Keratinocyte (primary cell): ENCODE results near the gene LYPD5. TPM values are rescaled to one million over a fixed set of nuclear protein-coding genes. Genes with fewer than 3 reads are reported as not detected.

ENCODE experiments used
- DNase-seq: peaks from one replicate; pipeline ENCODE4 v3.0.0-alpha.2; 2011; ENCODE audit warnings: low read depth, missing footprints, low spot score
- FAIRE-seq: peaks from 2 replicates; lab custom pipeline; 2011; peaks lifted over from hg19 to GRCh38; lab: Jason Lieb, UNC
- H2AFZ ChIP-seq: 2 replicates; pipeline ENCODE4 v1.6.0; 2012; ENCODE audit warnings: low read length, control low read depth, inconsistent platforms; ENCODE audit not compliant: control insufficient read depth
- H3K27ac ChIP-seq: 2 replicates; pipeline ENCODE4 v1.5.1; 2011; ENCODE audit warnings: low read length; ENCODE audit not compliant: control insufficient read depth, insufficient read depth
- H3K27me3 ChIP-seq: 3 replicates; pipeline ENCODE4 v1.6.0; 2011; ENCODE audit warnings: low read length; ENCODE audit not compliant: control insufficient read depth, insufficient read depth; ENCODE audit errors: extremely low read depth
- H3K36me3 ChIP-seq, 2 experiments: 2 replicates in 1 of 2; 3 replicates in 1 of 2; pipeline ENCODE4 v1.5.1; 2011; ENCODE audit warnings: low read length in 2 of 2, mild to moderate bottlenecking in 1 of 2; ENCODE audit not compliant: control insufficient read depth in 2 of 2, insufficient read depth in 2 of 2; ENCODE audit errors: extremely low read depth in 1 of 2
- H3K4me1 ChIP-seq: 3 replicates; pipeline ENCODE4 v1.5.1; 2011; ENCODE audit warnings: low read length; ENCODE audit not compliant: control insufficient read depth, insufficient read depth; ENCODE audit errors: extremely low read depth
- H3K4me2 ChIP-seq: 3 replicates; pipeline ENCODE4 v1.6.0; 2011; ENCODE audit warnings: low read depth, low read length; ENCODE audit not compliant: control insufficient read depth, insufficient read depth; ENCODE audit errors: extremely low read depth
- H3K4me3 ChIP-seq, 3 experiments: fragments of 200-600 bp in 1 of 3; sonication (generic) in 1 of 3; 2 replicates in 2 of 3; 3 replicates in 1 of 3; pipeline ENCODE4 v1.5.1; 2011 to 2016; ENCODE audit warnings: low read length in 3 of 3, mild to moderate bottlenecking in 3 of 3, control low read depth in 2 of 3, inconsistent platforms in 1 of 3, low read depth in 1 of 3, mixed read lengths in 1 of 3, mixed run types in 1 of 3, moderate library complexity in 1 of 3; ENCODE audit not compliant: control insufficient read depth in 2 of 3, insufficient read depth in 2 of 3; ENCODE audit errors: extremely low read depth in 1 of 3
- H3K79me2 ChIP-seq: 2 replicates; pipeline ENCODE4 v1.6.0; 2012; ENCODE audit warnings: low read length; ENCODE audit not compliant: control insufficient read depth, insufficient read depth
- H3K9ac ChIP-seq: 3 replicates; pipeline ENCODE4 v1.6.0; 2011; ENCODE audit warnings: low read length; ENCODE audit not compliant: control insufficient read depth, insufficient read depth; ENCODE audit errors: extremely low read depth
- H3K9me1 ChIP-seq: 3 replicates; pipeline ENCODE4 v1.6.0; 2011; ENCODE audit warnings: low read length; ENCODE audit not compliant: control insufficient read depth, insufficient read depth; ENCODE audit errors: extremely low read depth
- H3K9me3 ChIP-seq: 2 replicates; pipeline ENCODE4 v1.5.1; 2012; ENCODE audit warnings: low read depth, low read length; ENCODE audit not compliant: control insufficient read depth
- H4K20me1 ChIP-seq: 3 replicates; pipeline ENCODE4 v1.6.0; 2011; ENCODE audit warnings: low read length; ENCODE audit not compliant: control insufficient read depth, insufficient read depth; ENCODE audit errors: extremely low read depth
- CTCF ChIP-seq, 3 experiments: IDR thresholded peaks in 1 of 3; conservative IDR thresholded peaks in 1 of 3; optimal IDR thresholded peaks in 1 of 3; 2 replicates in 2 of 3; 3 replicates in 1 of 3; pipeline versions ENCODE3 to v1.5.1; 2011; ENCODE audit warnings: low read length in 3 of 3, mild to moderate bottlenecking in 3 of 3, moderate library complexity in 2 of 3, control low read depth in 1 of 3, inconsistent platforms in 1 of 3; ENCODE audit not compliant: insufficient read depth in 2 of 3; ENCODE audit errors: extremely low read depth in 1 of 3
- EZH2 ChIP-seq: IDR thresholded peaks from one replicate; pipeline ENCODE4 v1.6.1; 2012; ENCODE audit warnings: inconsistent platforms, mild to moderate bottlenecking, low read length, moderate library complexity
- dilution Hi-C: fragments of 300-500 bp; cut with MboI; formaldehyde crosslinking; loops from one replicate; pipeline ENCODE4 v1.7.0; 2020; ENCODE audit warnings: low sequenced_read_pairs; ENCODE audit not compliant: extremely low pct_ligation_motif_present
- polyA plus RNA-seq, 5 experiments: library from polyadenylated mRNA; depleted of rRNA in 3 of 5; stranded (reverse) in 3 of 5; stranded (forward) in 1 of 5; unstranded in 1 of 5; fragments of >200 nt; gene quantifications; 1 replicate in 1 of 5; 2 replicates in 3 of 5; 3 replicates in 1 of 5; pipeline versions ENCODE4 v1.2.1 to v1.2.3, GENCODE V29; 2011 to 2012; ENCODE audit warnings: missing spikeins in 2 of 5, low read depth in 1 of 5, low replicate concordance in 1 of 5

The LYPD5 gene
- polyA plus RNA-seq, 1 donor (not counting 4 experiments of a cell fraction or from before 2014, with no cell fraction given): 4.2 TPM

DNA sequence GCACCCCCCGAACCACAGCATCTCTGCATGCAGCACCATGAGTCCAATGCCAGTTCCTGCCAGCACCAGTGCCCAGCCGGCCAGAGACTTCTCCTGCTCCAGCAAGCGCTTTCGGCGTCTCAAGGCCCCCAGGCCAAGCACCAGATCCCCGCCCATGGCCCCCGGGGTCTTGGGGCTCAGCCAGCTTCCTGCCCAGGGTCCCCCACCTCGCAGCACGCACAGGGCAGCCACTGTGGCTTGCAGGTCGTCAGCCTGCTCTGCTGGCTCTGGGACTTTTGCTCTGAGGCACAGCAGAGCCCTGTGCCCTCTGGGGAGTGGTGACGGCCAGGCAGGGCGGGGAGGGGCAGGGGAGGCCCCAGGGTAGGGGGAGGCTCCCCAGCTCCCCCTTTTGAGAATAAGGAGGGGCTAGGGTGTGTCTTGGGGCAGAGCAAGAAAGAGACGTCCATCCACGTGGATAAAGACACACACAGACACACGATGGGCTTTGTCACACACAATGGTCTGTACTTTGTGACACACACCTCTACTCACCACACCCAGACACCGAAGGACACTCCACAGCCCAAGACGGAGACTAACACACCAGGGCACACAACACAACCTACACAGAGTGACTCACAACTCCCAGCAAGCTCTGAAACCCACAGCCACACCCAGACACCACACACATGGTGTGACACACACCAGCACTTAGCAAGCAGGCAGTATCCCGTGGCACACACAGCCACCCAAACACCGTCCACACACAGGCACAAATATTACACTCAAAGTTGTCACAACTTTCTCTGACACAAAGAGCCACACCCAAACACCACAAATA, 21.3 kb downstream of the LYPD5 start, which contains the start of gene KCNN4:
Gene KCNN4, minus strand, starts transcription at position 268 of the 820 bp plus-strand sequence. Its CDS starts 112 bp downstream, at position 156.
- H3K9me1 ChIP-seq: no peaks in the 10 kb centered on the region
- dilution Hi-C loops: no loop called here
- H3K27ac ChIP-seq: peak within 1 kb of the TSS; percentile 68
- TF ChIP-seq CTCF (optimal IDR thresholded peaks at IDR 0.05 in 1 of 3, IDR thresholded peaks at IDR 0.05 in 1 of 3, conservative IDR thresholded peaks at IDR 0.05 in 1 of 3; ENCODE audit: extremely low read depth in 1 of 3, insufficient read depth in 2 of 3, low read length in 3 of 3) (no peak), EZH2 (no peak)
- H3K4me2 ChIP-seq: peak within 1 kb of the TSS; percentile 65
- peaks cover 3% of the 10 kb centered on the region for H3K79me2 ChIP-seq
- peak within 1 kb of the TSS; percentile 31 to 71 (median 37) for H3K4me3 ChIP-seq
- peak within 1 kb of the TSS; percentile 65 for H3K9ac ChIP-seq
- DNase-seq (peak; percentile 98), FAIRE-seq (peak; percentile 56)
- H3K27me3 ChIP-seq: no peaks in the 10 kb centered on the region
- peaks cover 68% of the 10 kb centered on the region for H3K4me1 ChIP-seq
- H2AFZ ChIP-seq: peak within 1 kb of the TSS; percentile 61
- H4K20me1 ChIP-seq: no peaks in the 10 kb centered on the region
- H3K36me3 ChIP-seq: no peaks in the 10 kb centered on the region
- H3K9me3 ChIP-seq: no peaks in the 10 kb centered on the region

GRCh38 chr19:43779820-43780219, 22.4 kb downstream of the LYPD5 start:
- no peak overlapping the region for H2AFZ ChIP-seq
- H3K4me1 ChIP-seq: peaks cover 63% of the 10 kb centered on the region
- FAIRE-seq: no peak
- peaks cover 3% of the 10 kb centered on the region for H3K79me2 ChIP-seq
- no peak overlapping the region for H3K9ac ChIP-seq
- no peaks in the 10 kb centered on the region for H3K9me1 ChIP-seq
- peak overlapping the region; percentile 1 to 71 (median 37) for H3K4me3 ChIP-seq
- TF ChIP-seq CTCF (optimal IDR thresholded peaks at IDR 0.05 in 1 of 3, IDR thresholded peaks at IDR 0.05 in 1 of 3, conservative IDR thresholded peaks at IDR 0.05 in 1 of 3; ENCODE audit: extremely low read depth in 1 of 3, insufficient read depth in 2 of 3, low read length in 3 of 3) (no peak), EZH2 (no peak)
- no peaks in the 10 kb centered on the region for H3K9me3 ChIP-seq
- H3K27me3 ChIP-seq: no peaks in the 10 kb centered on the region
- H3K36me3 ChIP-seq: no peaks in the 10 kb centered on the region
- no peak overlapping the region for H3K27ac ChIP-seq
- dilution Hi-C loops: no loop called here
- H3K4me2 ChIP-seq: peak overlapping the region; percentile 65
- DNase-seq: no peak
- no peaks in the 10 kb centered on the region for H4K20me1 ChIP-seq
